H54 (cell line): Measurements from ENCODE around the gene UGDH.

Source experiments
- DNase-seq: peaks from one replicate; pipeline ENCODE4 v3.0.0; 2011; ENCODE audit warnings: low spot score, mixed read lengths; ENCODE audit not compliant: insufficient read length
- FAIRE-seq: peaks from 3 replicates; lab custom pipeline; 2011; peaks lifted over from hg19 to GRCh38; lab: Jason Lieb, UNC
- POLR2A ChIP-seq: IDR thresholded peaks from 2 replicates; pipeline ENCODE4 v1.6.1; 2011; ENCODE audit warnings: low read depth, mild to moderate bottlenecking, low read length

UGDH gene

DNA sequence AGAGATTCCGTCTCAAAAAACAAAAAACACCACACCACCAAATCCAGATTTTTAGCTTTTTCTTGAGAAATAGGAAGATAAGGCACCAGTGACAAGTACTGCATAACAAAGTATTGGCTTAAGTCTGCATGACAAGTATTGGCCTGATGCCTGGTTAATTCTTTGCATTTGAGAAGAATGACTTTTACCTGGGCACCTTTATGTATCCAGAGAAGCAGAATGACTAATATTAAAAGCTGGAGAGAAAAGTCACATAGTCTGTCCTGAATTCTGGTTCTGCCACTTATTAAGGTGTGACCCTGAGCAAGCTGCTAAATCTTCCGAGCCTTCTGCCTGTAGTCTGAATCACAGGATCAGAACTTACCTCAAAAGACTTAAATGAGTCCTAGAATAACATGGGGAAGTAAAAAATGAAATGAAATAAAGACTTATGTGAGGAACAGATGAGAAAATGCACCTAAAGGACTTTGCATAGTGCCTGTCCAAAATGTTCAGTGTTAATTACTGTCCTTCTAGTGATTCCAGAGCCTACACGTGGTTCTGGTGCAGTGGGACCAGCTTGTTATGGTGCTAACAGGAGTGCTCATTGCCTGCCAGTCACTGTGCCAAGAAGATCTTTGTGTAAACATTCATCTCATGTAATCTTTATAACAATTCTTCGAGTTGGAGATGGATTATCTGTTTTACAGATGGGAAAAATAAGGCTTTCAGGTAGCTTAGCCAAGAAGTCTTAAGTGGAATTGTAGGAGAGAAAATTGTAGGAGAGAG lies 31.6 kb downstream of the UGDH start:
- FAIRE-seq (no peak), DNase-seq (no peak)
- no peak for TF ChIP-seq POLR2A

DNA sequence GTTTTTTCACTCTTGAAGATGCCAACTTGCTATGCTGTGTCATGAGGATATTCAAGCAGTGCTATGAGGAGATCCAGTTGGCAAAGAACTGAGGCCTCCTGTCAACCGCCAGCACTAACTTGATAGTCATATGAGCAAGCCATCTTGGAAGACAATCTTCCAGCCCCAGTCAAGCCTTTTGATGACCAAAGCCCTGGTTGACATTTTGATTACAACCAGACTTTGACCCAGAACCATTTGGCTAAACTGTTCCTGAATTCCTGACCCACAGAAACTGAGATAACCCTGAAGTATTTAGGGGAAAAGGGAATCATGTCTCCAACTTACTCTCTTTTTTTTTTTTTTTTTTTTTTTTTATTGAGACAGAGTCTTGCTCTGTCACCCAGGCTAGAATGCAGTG lies 32.9 kb downstream of the UGDH start:
- FAIRE-seq (no peak), DNase-seq (no peak)
- no peak for TF ChIP-seq POLR2A

DNA sequence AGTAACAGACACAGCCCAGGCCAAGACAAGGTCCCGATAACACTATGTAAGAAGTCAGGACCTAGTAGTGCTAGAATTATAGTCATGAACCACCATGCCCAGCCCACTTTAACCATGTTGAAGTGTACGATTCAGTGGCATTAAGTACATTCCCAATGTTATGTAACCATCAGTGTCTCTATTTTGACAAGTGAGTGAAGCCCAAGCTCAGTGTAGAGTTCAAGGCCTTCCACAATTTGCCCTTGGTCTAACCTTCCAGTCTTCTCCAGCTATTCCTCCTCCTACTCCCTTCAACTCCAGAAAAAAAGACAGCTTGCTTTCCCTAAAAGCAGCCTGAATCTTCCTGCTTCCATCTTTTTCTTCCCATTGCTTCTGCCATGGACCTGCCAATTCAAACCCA lies 36.9 kb downstream of the UGDH start:
- FAIRE-seq (no peak), DNase-seq (no peak)
- TF ChIP-seq POLR2A, result no peak

DNA sequence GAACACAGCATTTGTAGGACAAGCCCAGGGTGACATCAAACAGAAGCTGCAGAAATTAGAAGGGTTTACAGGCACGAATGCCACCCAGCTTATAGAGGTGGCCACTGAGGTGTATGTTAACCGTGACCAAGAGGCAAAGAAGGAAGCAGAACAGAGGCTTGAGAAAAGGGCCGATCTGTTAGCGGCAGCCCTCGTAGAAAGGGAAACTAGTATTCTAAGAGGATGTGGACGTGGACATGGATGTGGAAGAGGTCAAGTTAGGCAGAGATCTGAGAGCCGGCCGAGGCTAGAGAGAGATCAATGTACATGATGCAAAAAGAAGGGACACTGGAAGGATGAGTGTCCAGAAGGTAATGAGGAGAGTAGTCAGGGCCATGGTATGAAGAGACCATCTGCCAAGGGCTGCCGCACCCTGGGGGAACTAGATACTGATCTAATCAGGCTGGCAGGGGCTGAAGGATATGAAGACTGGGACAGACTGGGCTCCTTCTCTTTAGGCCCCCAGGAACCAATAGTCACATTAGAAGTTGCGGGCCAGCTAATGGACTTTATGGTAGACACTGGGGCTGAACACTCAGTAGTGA lies 40.9 kb downstream of the UGDH start:
- DNase-seq (no peak), FAIRE-seq (no peak)

DNA sequence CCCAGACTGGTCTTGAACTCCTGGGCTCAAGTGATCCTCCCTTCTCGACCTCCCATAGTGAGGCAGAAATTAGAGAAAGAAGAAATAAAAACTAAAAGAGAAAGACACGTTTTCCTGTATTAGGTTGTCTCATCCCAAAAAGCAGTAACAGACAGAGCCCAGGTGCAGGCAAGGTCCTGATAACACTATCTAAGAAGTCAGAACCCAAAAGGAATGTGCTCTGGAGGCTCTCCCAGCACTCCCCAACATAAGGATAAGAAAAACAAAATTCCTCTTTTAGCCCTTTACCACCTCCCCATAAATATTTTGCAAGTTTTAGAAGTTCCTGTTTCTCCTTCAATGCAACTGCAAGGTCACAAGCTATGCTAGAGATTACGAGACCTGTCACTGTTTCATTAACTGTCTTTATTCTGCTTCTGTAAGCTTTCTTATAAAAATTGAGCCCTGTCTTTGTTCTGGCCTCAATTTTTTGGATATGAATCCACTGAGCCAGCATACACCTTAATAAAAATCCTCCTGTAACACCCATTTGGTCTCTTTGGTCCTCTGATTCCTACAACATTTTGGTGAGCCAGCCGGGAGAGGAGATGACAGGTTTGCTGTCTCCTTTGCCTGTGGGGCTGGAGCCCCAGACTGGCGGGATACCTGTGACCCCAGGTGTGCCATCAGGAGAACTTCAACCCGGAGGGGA lies 42.5 kb downstream of the UGDH start:
- FAIRE-seq (no peak), DNase-seq (no peak)
- no peak for TF ChIP-seq POLR2A

More for the DNA sequence above, 40.9 kb downstream of the UGDH start:
- no peak for TF ChIP-seq POLR2A

DNA sequence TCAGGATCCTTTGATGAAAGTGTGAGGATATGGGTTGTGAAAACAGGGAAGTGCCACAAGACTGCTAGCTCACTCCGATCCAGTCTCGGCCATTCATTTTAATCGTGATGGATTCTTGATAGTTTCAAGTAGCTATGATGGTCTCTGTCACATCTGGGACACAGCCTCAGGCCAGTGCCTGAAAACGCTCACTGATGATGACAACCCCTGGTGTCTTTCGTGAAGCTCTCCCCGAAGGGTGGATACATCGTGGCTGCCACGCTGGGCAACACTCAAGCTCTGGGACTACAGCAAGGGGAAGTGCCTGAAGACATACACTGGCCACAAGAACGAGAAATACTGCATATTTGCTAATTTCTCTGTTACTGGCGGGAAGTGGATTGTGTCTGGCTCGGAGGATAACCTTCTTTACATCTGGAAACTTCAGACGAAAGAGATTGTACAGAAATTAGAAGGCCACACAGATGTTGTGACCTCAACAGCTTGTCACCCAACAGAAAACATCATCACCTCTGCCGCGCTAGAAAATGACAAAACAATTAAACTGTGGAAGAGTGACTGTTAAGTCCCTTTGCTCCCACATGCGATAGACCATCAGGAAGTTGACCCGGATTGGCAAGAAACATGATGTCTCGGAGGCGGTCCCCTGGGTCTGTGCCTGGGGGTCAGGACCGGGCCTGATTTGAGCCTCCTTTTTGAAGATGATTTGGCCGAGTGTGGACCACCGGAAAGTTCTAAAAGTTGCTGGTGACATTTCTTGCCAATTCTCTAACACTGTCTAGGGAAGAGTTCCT lies 46.1 kb downstream of the UGDH start:
- no peak for FAIRE-seq
- no peak for TF ChIP-seq POLR2A
- DNase-seq, result no peak

DNA sequence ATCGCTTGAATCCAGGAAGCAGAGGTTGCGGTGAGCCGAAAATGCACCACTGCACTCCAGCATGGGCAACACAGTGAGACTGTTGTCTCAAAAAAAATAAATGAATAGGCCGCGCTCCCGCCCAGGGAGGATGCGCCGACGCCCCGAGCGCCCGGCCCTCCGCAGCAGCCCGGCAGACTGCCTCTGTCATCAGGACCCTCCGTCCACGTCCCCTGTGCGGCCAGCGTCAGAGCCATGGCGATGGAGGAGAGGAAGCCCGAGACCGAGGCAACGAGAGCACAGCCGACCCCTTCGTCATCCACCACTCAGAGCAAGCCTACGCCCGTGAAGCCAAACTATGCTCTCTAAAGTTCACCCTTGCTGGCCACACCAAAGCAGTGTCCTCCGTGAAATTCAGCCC lies 47.0 kb downstream of the UGDH start:
- no peak for DNase-seq
- no peak for FAIRE-seq
- TF ChIP-seq POLR2A, result no peak

DNA sequence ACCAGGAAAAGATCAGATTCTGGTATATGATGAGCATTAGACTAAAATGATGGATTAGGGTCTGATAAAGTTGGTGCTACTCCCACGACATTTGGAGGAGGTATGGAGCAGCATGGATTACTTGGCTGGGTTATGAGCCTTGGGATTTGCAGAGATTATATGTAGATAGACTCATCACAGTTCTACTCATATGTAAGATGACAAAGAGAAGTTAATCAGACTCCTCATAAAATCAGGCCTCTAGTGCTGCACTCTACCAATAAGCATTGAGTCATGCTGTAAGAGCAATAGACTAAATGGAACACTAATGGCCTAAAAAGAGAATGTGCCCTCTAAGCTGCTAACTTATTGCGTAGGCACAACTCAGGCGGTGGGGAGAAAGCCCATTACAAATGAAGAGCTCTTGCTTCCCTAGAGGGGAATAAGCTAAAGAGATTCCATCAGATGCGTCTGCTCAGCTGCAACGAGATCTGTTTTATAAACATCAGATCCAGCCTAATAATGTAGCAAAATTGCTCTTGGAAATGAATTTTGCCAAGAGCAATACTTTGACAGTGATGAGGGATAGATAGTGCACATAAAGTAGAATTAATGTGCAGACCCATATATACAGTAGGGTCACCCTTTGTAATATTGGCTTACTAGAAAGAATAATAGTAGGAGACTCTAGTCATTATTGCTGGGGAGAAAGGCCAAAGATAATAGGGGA lies 50.9 kb downstream of the UGDH start:
- FAIRE-seq (no peak), DNase-seq (no peak)
- no peak for TF ChIP-seq POLR2A

DNA sequence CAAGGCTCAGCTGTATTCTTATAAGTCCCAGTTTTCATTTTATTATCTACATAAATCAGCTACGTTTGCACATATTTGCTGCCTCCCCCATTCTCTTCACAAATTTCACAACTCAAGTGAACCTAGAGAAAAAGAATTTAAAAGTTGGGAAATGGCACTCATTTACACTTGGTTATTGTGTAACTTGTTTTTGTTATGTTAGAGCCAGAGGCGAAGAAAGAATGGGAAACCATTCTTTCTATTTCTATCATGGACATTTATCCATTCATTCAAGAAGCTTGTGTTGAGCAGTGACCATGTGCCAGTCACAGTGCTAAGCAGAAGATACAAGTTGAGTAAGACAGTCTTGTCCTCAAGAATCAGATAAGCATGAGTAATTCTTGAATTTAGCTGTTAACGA lies 54.8 kb downstream of the UGDH start:
- no peak for FAIRE-seq
- no peak for TF ChIP-seq POLR2A
- DNase-seq, result no peak

DNA sequence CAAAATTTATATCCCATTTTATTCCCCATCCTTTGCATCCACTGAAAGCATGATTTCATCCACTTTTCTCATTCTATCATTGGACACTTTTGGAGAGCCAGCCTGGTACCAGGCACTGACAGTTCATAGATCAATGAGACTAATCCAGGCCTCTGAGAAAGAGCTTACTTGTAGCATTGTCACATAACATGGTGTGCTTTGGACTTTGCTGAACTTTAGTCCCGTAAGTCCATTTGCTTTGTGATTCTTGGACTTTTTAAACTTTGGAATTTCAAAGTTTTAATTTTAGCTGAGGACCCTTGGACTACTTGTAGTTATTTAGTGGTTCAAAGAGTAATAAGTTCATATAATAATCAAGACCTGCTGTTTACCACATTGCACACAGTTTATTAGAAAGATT lies 56.8 kb downstream of the UGDH start:
- FAIRE-seq, result no peak
- no peak for TF ChIP-seq POLR2A
- DNase-seq, result no peak

DNA sequence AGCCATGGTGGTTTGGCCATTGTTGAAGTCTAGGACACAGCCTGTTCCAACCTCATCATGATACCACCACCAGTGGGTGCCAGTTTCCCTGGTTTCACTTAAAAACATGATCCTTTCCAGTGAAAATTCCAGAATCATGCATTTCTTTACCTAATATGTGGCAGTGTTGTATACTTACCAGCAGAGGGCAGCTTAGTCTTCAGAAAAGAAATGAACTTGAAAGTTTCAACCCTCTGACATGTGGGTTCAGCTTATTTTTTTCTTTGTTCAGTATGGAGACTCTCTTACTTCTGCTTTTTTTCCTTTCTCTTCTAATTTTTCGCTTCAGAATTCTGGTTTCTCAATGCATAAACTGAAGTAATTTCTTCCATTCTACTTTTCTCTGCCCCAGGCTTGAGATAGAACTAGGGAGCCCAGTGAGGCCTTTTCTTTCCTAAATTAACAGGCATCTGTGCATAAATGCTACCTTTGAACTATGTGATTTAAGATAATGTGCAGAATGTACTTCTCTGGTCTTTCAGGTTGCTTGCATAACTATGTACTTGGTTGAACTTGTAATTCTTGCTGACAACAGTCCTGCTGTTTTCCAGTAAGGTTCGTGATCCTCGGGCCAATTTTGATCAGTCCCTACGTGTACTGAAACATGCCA lies 57.7 kb downstream of the UGDH start:
- DNase-seq (peak; percentile 20), FAIRE-seq (peak; percentile 95)
- TF ChIP-seq POLR2A, result no peak

DNA sequence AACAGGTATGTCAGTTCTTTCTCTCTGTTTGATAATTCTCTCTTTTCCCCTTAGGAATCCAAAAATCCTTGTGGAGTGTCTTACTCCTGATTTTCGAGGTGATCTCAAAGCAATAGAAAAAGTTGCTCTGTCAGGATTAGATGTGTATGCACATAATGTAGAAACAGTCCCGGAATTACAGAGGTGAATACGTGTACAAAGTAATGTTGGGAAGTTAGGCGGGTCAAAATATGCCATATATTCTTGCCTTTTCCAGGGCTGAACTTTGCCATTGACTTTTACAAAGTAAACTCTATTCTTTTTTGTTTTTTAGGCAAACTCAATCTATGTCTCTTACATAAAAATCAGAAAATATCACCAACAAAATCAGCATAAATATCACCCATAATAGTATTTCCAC lies 59.8 kb downstream of the UGDH start:
- FAIRE-seq, result no peak
- TF ChIP-seq POLR2A, result no peak
- no peak for DNase-seq

DNA sequence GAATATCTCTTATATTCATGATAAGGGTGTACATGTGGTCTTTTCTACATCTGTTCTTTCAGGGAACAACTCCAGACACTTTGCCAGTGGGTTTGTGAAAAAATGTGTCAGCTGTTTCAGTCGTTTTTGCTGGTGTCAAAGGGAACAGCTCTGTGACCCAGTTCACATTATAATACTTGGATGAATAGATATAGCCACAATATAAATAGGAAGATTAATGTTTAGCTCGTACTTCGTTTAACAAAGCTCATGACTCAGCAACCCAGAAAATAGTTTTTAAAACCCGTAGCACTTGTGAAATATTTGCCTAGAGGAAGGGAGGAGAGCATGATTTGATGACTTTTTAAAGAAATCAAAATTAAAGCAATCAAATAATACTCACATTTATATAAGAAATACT lies 60.5 kb downstream of the UGDH start:
- no peak for TF ChIP-seq POLR2A
- DNase-seq (no peak), FAIRE-seq (no peak)
